HG02571 (cell line): ENCODE results near the gene TXNDC11.

Experiments
- ATAC-seq: cut with Tn5 transposase; IDR thresholded peaks from one replicate; pipeline ENCODE4 v1.9.1; 2021; ENCODE audit warnings: mild to moderate bottlenecking, moderate library complexity; ENCODE audit not compliant: unreplicated experiment

The TXNDC11 gene

GRCh38 chr16:11662582-11662981 is 80.1 kb downstream of the TXNDC11 start:
- no peak for ATAC-seq

- no peak for ATAC-seq
Measured at GRCh38 chr16:11660565-11660964, 82.1 kb downstream of the TXNDC11 start.

- ATAC-seq = no peak
Measured at GRCh38 chr16:11658896-11659708, 83.6 kb downstream of the TXNDC11 start.

GRCh38 chr16:11657556-11657955 is 85.1 kb downstream of the TXNDC11 start:
- ATAC-seq = no peak

GRCh38 chr16:11655655-11656054 is 87.0 kb downstream of the TXNDC11 start:
- no peak for ATAC-seq

- no peak for ATAC-seq
Measured at GRCh38 chr16:11651796-11652195, 90.9 kb downstream of the TXNDC11 start.

- ATAC-seq = no peak
Measured at GRCh38 chr16:11650641-11651591, 91.7 kb downstream of the TXNDC11 start.

GRCh38 chr16:11649276-11649675 is 93.4 kb downstream of the TXNDC11 start:
- ATAC-seq = no peak

- ATAC-seq = no peak
Measured at GRCh38 chr16:11642765-11643116, 99.9 kb downstream of the TXNDC11 start.

- ATAC-seq = no peak
Measured at GRCh38 chr16:11640987-11641817, 101.5 kb downstream of the TXNDC11 start.

GRCh38 chr16:11639925-11640899 is 102.4 kb downstream of the TXNDC11 start:
- no peak for ATAC-seq

GRCh38 chr16:11639008-11639562 is 103.6 kb downstream of the TXNDC11 start:
- ATAC-seq = no peak

GRCh38 chr16:11638140-11638539 is 104.5 kb downstream of the TXNDC11 start:
- no peak for ATAC-seq

GRCh38 chr16:11637320-11637719 is 105.3 kb downstream of the TXNDC11 start:
- no peak for ATAC-seq

GRCh38 chr16:11636172-11636721 is 106.4 kb downstream of the TXNDC11 start:
- no peak for ATAC-seq

- no peak for ATAC-seq
Measured at GRCh38 chr16:11635679-11636171, 106.9 kb downstream of the TXNDC11 start.

- no peak for ATAC-seq
Measured at GRCh38 chr16:11635113-11635652, 107.5 kb downstream of the TXNDC11 start.

GRCh38 chr16:11634312-11634711 is 108.3 kb downstream of the TXNDC11 start:
- no peak for ATAC-seq

GRCh38 chr16:11633113-11633512 is 109.5 kb downstream of the TXNDC11 start:
- ATAC-seq = no peak
